Measurements from ENCODE around the gene PSMG1. TPM values are rescaled to one million over a fixed set of nuclear protein-coding genes. Genes with fewer than 3 reads are reported as not detected.
A peak's percentile ranks its signal among the peaks of the same experiment; 100 is the strongest.

PSMG1 gene
- total RNA-seq, 1 experiment from 2014 or later, result 29.0 TPM

- TF ChIP-seq EZH2 (IDR thresholded peaks at IDR 0.05; ENCODE audit: low read depth) (no peak), CTCF (conservative IDR thresholded peaks at IDR 0.05) (no peak)
- Histone ChIP-seq H3K4me2 (no peak overlapping the region), H3K9me2 (ENCODE audit: insufficient read depth) (no peaks in the 10 kb centered on the region), H3K4me1 (replicated peaks; ENCODE audit: insufficient read depth) (no peaks in the 10 kb centered on the region), H3K27ac (no peak overlapping the region), H3K79me2 (ENCODE audit: low read depth) (no peaks in the 10 kb centered on the region), H3K4me3 (no peak overlapping the region), H3K36me3 (ENCODE audit: low read depth) (peaks cover 11% of the 10 kb centered on the region), H4K20me1 (ENCODE audit: insufficient read depth) (no peaks in the 10 kb centered on the region), H3K27me3 (ENCODE audit: insufficient read depth, low read depth) (no peaks in the 10 kb centered on the region), H3K9me3 (ENCODE audit: insufficient read depth, low read depth) (no peaks in the 10 kb centered on the region), H2AFZ (no peak overlapping the region), H3F3A (ENCODE audit: insufficient read depth, low read depth) (no peaks in the 10 kb centered on the region)
- DNase-seq, result no peak
- ChIA-PET CTCF (no interaction called here), POLR2A (ENCODE audit: unreplicated experiment) (no interaction called here)
- BruUV-seq (replicated peaks), result no TSS peak
- intact Hi-C loops (cut with micrococcal nuclease; ENCODE audit: unreplicated experiment), result no loop called here
Measured at GRCh38 chr21:39196838-39197237, 13.6 kb upstream of the PSMG1 start.

GRCh38 chr21:39196310-39196709, 13.1 kb upstream of the PSMG1 start:
- BruUV-seq (replicated peaks), result TSS peak; percentile 13
- no peaks in the 10 kb centered on the region for H3K27me3 ChIP-seq (ENCODE audit: insufficient read depth, low read depth)
- no peaks in the 10 kb centered on the region for H3K4me1 ChIP-seq (replicated peaks; ENCODE audit: insufficient read depth)
- no peaks in the 10 kb centered on the region for H4K20me1 ChIP-seq (ENCODE audit: insufficient read depth)
- peaks cover 11% of the 10 kb centered on the region for H3K36me3 ChIP-seq (ENCODE audit: low read depth)
- CTCF ChIA-PET, result no interaction called here
- intact Hi-C loops (cut with micrococcal nuclease; ENCODE audit: unreplicated experiment), result no loop called here
- H2AFZ ChIP-seq, result no peak overlapping the region
- no peak for TF ChIP-seq CTCF (conservative IDR thresholded peaks at IDR 0.05)
- no peak for TF ChIP-seq EZH2 (IDR thresholded peaks at IDR 0.05; ENCODE audit: low read depth)
- DNase-seq, result no peak
- POLR2A ChIA-PET (ENCODE audit: unreplicated experiment), result no interaction called here
- H3K9me3 ChIP-seq (ENCODE audit: insufficient read depth, low read depth), result no peaks in the 10 kb centered on the region
- no peak overlapping the region for H3K4me3 ChIP-seq
- no peak overlapping the region for H3K4me2 ChIP-seq
- H3K9me2 ChIP-seq (ENCODE audit: insufficient read depth), result no peaks in the 10 kb centered on the region
- no peaks in the 10 kb centered on the region for H3F3A ChIP-seq (ENCODE audit: insufficient read depth, low read depth)
- H3K79me2 ChIP-seq (ENCODE audit: low read depth), result no peaks in the 10 kb centered on the region
- no peak overlapping the region for H3K27ac ChIP-seq

GRCh38 chr21:39193380-39193779, 10.1 kb upstream of the PSMG1 start:
- intact Hi-C loops (cut with micrococcal nuclease; ENCODE audit: unreplicated experiment), result no loop called here

More at GRCh38 chr21:39193380-39193779, 10.1 kb upstream of the PSMG1 start:
- no peaks in the 10 kb centered on the region for H3K27me3 ChIP-seq (ENCODE audit: insufficient read depth, low read depth)
- H3K9me3 ChIP-seq (ENCODE audit: insufficient read depth, low read depth), result no peaks in the 10 kb centered on the region
- no TSS peak for BruUV-seq (replicated peaks)
- no peaks in the 10 kb centered on the region for H3K79me2 ChIP-seq (ENCODE audit: low read depth)
- ChIA-PET POLR2A (ENCODE audit: unreplicated experiment) (interaction anchor here (0.6 kb wide), 1 partner anchor 10 kb away, joined by 4 read pairs; the partner anchor contains the start of gene PSMG1), CTCF (no interaction called here)
- no peak overlapping the region for H3K4me2 ChIP-seq
- no peaks in the 10 kb centered on the region for H4K20me1 ChIP-seq (ENCODE audit: insufficient read depth)
- H3F3A ChIP-seq (ENCODE audit: insufficient read depth, low read depth), result no peaks in the 10 kb centered on the region; the same call in 1 of the 2 replicates
- H3K27ac ChIP-seq, result no peak overlapping the region
- peaks cover 11% of the 10 kb centered on the region for H3K36me3 ChIP-seq (ENCODE audit: low read depth)
- TF ChIP-seq CTCF (conservative IDR thresholded peaks at IDR 0.05), result no peak
- TF ChIP-seq EZH2 (IDR thresholded peaks at IDR 0.05; ENCODE audit: low read depth), result no peak
- no peaks in the 10 kb centered on the region for H3K9me2 ChIP-seq (ENCODE audit: insufficient read depth)
- no peak for DNase-seq
- H3K4me1 ChIP-seq (replicated peaks; ENCODE audit: insufficient read depth), result no peaks in the 10 kb centered on the region
- no peak overlapping the region for H3K4me3 ChIP-seq
- H2AFZ ChIP-seq, result no peak overlapping the region

Measured in PC-9 (cell line).